Uterus (tissue), 4 donors: Measurements from ENCODE around the gene LYSMD2. TPM values are rescaled to one million over a fixed set of nuclear protein-coding genes. Genes with fewer than 3 reads are reported as not detected.

Source experiments
- DNase-seq, 2 donors: peaks; one replicate each; pipeline ENCODE4 v3.0.0-alpha.2; 2019 to 2020
- H3K27ac ChIP-seq, 2 donors: fragments of 200-600 bp; sonication (generic); 1 replicate in 1 of 2; 2 replicates in 1 of 2; pipeline ENCODE4 v1.5.1; 2016 to 2018
- H3K27me3 ChIP-seq, 2 donors: fragments of 200-600 bp; sonication (generic); one replicate each; pipeline ENCODE4 v1.5.1; 2018 to 2019; ENCODE audit warnings: control low read depth in 1 of 2
- H3K36me3 ChIP-seq, 2 donors: fragments of 200-600 bp; sonication (generic); one replicate each; pipeline ENCODE4 v1.5.1; 2019; ENCODE audit warnings: control low read depth in 1 of 2
- H3K4me1 ChIP-seq, 2 donors: fragments of 200-600 bp; sonication (generic); one replicate each; pipeline ENCODE4 v1.5.1; 2018 to 2019; ENCODE audit warnings: control low read depth in 1 of 2
- H3K4me3 ChIP-seq, 2 donors: fragments of 200-600 bp; sonication (generic); 1 replicate in 1 of 2; 2 replicates in 1 of 2; pipeline ENCODE4 v1.5.1; 2018 to 2019; ENCODE audit warnings: mild to moderate bottlenecking in 1 of 2
- H3K9me3 ChIP-seq, 2 donors: fragments of 200-600 bp; sonication (generic); one replicate each; pipeline ENCODE4 v1.5.1; 2019; ENCODE audit warnings: control low read depth in 1 of 2
- CTCF ChIP-seq, 4 experiments: fragments of 200-600 bp in 2 of 4; fragments of 450-650 bp in 2 of 4; sonication (generic) in 2 of 4; IDR thresholded peaks; one replicate each; pipeline ENCODE4 v1.5.1; 2016 to 2019; ENCODE audit warnings: antibody characterized with exemption in 4 of 4, mild to moderate bottlenecking in 2 of 4, moderate library complexity in 1 of 4
- POLR2A ChIP-seq, 2 donors: fragments of 450-650 bp; IDR thresholded peaks; one replicate each; pipeline ENCODE4 v1.6.1; 2016; ENCODE audit warnings: antibody characterized with exemption in 2 of 2, mild to moderate bottlenecking in 1 of 2, moderate library complexity in 1 of 2
- intact Hi-C: fragments of 100-400 bp; cut with DNase I; formaldehyde crosslinking; loops from one replicate; pipeline ENCODE4 v1.15.1; 2023; ENCODE audit warnings: low total_unique reads
- total RNA-seq, 4 donors: library from RNA; depleted of rRNA in 3 of 4; stranded (reverse); fragments of >200 nt in 3 of 4; gene quantifications; one replicate each; pipeline versions ENCODE4 v1.1.0 to v1.2.4, GENCODE V29; 2014 to 2023
- donor health status: DM: yes; HTN: yes; CAD: no.

LYSMD2 gene
- total RNA-seq, 4 donors from 2014 or later: 8.5 to 44.7 (median 25.0) TPM

GRCh38 chr15:51750186-51750585 is 12.7 kb upstream of the LYSMD2 start:
- TF ChIP-seq CTCF (IDR thresholded peaks at IDR 0.05) (no peak), POLR2A (IDR thresholded peaks at IDR 0.05) (no peak)
- H3K27me3 ChIP-seq: no peaks in the 10 kb centered on the region
- DNase-seq: no peak
- H3K27ac ChIP-seq: no peak overlapping the region
- no peak overlapping the region for H3K4me3 ChIP-seq
- no peaks in the 10 kb centered on the region for H3K36me3 ChIP-seq
- H3K9me3 ChIP-seq: no peaks in the 10 kb centered on the region
- intact Hi-C loops: no loop called here
- H3K4me1 ChIP-seq: peaks cover 0 to 6% of the 10 kb centered on the region in 2 donors

DNA sequence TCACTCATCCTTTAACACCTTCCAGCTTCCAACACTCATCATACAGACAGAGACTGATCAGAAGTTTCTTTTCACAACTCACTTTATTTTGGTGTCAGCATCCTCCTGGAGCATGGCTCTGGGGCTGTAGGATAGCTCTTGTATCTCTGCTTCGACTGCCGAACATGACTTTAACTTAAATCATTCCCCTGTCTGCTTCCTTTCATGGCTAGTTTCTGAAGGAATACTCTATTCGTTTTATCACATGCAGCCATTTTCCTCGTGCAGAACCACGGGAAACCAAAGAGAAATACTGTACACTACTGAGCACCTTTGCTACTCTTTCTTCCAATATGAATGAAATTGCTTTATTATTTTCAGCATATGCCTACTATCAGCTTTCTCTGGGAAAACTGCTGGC is 11.9 kb upstream of the LYSMD2 start:
- no peak overlapping the region for H3K4me3 ChIP-seq
- no peaks in the 10 kb centered on the region for H3K9me3 ChIP-seq
- no peaks in the 10 kb centered on the region for H3K36me3 ChIP-seq
- no peaks in the 10 kb centered on the region for H3K27me3 ChIP-seq
- TF ChIP-seq CTCF (IDR thresholded peaks at IDR 0.05) (no peak), POLR2A (IDR thresholded peaks at IDR 0.05) (no peak)
- intact Hi-C loops: no loop called here
- H3K27ac ChIP-seq: no peak overlapping the region
- H3K4me1 ChIP-seq: peaks cover 0 to 6% of the 10 kb centered on the region in 2 donors
- DNase-seq: no peak

DNA sequence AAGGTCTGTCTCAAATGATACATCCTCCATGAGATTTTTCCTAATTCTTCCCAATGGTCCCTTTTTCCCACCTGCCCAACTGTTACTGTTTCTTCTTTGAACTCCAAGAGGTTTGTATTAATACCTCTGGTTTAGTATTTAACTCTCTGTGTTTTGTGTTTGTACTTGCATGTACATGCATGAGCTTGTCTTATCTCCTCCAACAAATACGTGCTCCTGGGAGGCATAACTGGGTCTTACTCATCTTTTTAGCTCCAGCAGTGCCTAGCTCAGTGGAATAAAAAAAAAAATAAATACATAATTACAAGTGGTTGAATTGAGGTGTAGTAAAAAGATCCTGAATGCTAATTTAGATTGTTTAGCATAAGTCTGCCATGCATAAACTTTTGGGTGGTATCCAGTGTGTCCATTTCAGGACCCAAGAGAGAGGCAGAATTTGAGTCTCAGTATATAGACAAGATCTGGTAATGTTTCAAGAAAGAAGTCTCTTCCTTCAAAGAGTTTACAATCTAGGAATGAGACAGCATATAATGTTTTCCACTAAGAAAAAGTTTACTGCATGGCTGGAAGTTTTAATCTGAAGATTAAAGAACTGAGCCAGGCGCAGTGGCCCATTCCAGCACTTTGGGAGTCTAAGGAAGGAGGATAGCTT is 1.7 kb upstream of the LYSMD2 start:
- TF ChIP-seq CTCF (IDR thresholded peaks at IDR 0.05): no peak
- Histone ChIP-seq H3K36me3 (no peaks in the 10 kb centered on the region), H3K9me3 (no peaks in the 10 kb centered on the region), H3K4me3 (no peak overlapping the region), H3K4me1 (peaks cover 0 to 5% of the 10 kb centered on the region in 2 donors), H3K27ac (peak overlapping the region in 1 of 2 donors; percentile 97), H3K27me3 (no peaks in the 10 kb centered on the region)
- intact Hi-C loops: no loop called here
- DNase-seq: no peak

DNA sequence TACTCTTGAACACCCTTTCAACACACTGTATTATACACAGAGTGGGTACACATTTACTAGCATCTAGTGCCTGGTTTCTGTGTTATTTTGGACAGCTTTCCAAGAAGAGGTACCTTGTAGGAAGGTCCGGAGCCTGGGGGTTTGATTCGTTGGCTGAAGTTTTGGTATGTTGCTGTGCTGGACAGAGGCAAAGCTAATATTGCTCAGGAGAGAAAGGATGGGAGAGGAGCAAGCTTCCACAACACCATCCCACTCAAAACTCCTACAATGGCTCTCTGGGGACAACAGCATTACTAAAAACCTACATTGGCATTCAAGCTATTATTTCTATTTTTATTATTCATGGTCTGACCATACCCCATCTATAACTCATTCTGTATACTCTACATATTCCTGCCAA is 1.1 kb upstream of the LYSMD2 start:
- H3K9me3 ChIP-seq: no peaks in the 10 kb centered on the region
- H3K27me3 ChIP-seq: no peaks in the 10 kb centered on the region
- peak overlapping the region; percentile 86 to 97 for H3K27ac ChIP-seq
- no peaks in the 10 kb centered on the region for H3K36me3 ChIP-seq
- intact Hi-C loops: no loop called here
- peaks cover 0 to 5% of the 10 kb centered on the region in 2 donors for H3K4me1 ChIP-seq
- no peak for DNase-seq
- TF ChIP-seq CTCF (IDR thresholded peaks at IDR 0.05): no peak
- TF ChIP-seq POLR2A (IDR thresholded peaks at IDR 0.05): no peak
- H3K4me3 ChIP-seq: no peak overlapping the region

GRCh38 chr15:51736751-51737521 is 519 bp downstream of the LYSMD2 start:
- Histone ChIP-seq H3K27me3 (no peaks in the 10 kb centered on the region), H3K4me3 (peak overlapping the region; percentile 63 to 94), H3K36me3 (no peaks in the 10 kb centered on the region), H3K27ac (peak overlapping the region; percentile 86 to 97), H3K9me3 (no peaks in the 10 kb centered on the region), H3K4me1 (peaks cover 3 to 5% of the 10 kb centered on the region in 2 donors)
- intact Hi-C loops: no loop called here
- TF ChIP-seq CTCF (IDR thresholded peaks at IDR 0.05) (no peak), POLR2A (IDR thresholded peaks at IDR 0.05) (no peak)
- DNase-seq: peak; percentile 50 to 52
